GM18858 (cell line): ENCODE results near the gene GREB1.

Source experiments
- ATAC-seq: cut with Tn5 transposase; IDR thresholded peaks from one replicate; pipeline ENCODE4 v1.9.1; 2021; ENCODE audit not compliant: unreplicated experiment

Gene GREB1

GRCh38 chr2:11679016-11679415, 145.2 kb downstream of the GREB1 start:
- no peak for ATAC-seq

- ATAC-seq = no peak
Measured at GRCh38 chr2:11679486-11680181, 145.8 kb downstream of the GREB1 start.

GRCh38 chr2:11680182-11680900, 146.5 kb downstream of the GREB1 start:
- no peak for ATAC-seq

GRCh38 chr2:11680901-11681721, 147.3 kb downstream of the GREB1 start:
- ATAC-seq = no peak

GRCh38 chr2:11681722-11682589, 148.1 kb downstream of the GREB1 start:
- ATAC-seq = no peak

- no peak for ATAC-seq
Measured at GRCh38 chr2:11682590-11682915, 148.7 kb downstream of the GREB1 start.

- no peak for ATAC-seq
Measured at GRCh38 chr2:11683476-11683875, 149.6 kb downstream of the GREB1 start.

- ATAC-seq = no peak
Measured at GRCh38 chr2:11683966-11684365, 150.1 kb downstream of the GREB1 start.

GRCh38 chr2:11684894-11685460, 151.1 kb downstream of the GREB1 start:
- ATAC-seq = no peak

GRCh38 chr2:11685906-11686470, 152.1 kb downstream of the GREB1 start:
- no peak for ATAC-seq

GRCh38 chr2:11687736-11688135, 153.9 kb downstream of the GREB1 start:
- no peak for ATAC-seq

GRCh38 chr2:11688222-11689069, 154.6 kb downstream of the GREB1 start:
- peak; percentile 72 for ATAC-seq

- ATAC-seq = no peak
Measured at GRCh38 chr2:11691076-11691660, 157.3 kb downstream of the GREB1 start.
